HG02678 (cell line): ENCODE results near the gene KLHL21.
"Not testable (repeated sequence)": the region's sequence is repeated elsewhere in the genome, so short reads cannot be mapped to it uniquely, and the experiment has no call there.

Experiments
- ATAC-seq: cut with Tn5 transposase; IDR thresholded peaks from one replicate; pipeline ENCODE4 v1.9.1; 2021; ENCODE audit warnings: mild to moderate bottlenecking, moderate library complexity; ENCODE audit not compliant: unreplicated experiment

The KLHL21 gene

DNA sequence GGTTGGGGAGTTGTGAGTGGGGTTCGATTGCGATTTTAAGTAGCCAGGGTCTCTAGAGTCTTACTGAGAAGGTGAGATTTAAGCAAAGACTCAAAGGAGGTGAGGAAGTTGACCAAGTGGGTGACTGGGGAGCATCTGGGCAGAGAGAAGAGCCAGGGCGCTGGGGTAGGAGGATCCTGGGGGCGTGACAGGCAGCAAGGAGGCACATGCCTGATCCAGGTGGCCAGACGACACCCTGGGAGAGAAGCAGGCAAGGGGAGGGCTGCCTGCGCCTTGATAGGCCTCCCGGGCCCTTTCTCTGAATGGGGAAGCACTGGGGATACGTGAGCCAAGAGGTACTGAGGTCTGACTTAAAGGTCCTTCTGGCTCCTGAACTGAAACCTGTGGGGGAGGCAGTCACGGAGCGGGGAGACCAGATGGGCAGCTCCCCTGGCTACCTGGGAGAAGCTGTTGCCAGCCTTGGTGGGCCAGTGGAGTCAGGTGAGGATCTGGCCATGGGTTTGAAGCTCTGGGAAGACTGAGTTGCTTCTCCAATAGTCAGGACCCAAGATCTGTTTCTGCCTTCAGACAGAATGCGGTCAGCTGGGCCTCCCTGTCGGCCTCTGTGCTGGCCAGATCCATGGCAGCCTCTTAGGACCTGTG lies 17.5 kb downstream of the KLHL21 start:
- ATAC-seq, result no peak

DNA sequence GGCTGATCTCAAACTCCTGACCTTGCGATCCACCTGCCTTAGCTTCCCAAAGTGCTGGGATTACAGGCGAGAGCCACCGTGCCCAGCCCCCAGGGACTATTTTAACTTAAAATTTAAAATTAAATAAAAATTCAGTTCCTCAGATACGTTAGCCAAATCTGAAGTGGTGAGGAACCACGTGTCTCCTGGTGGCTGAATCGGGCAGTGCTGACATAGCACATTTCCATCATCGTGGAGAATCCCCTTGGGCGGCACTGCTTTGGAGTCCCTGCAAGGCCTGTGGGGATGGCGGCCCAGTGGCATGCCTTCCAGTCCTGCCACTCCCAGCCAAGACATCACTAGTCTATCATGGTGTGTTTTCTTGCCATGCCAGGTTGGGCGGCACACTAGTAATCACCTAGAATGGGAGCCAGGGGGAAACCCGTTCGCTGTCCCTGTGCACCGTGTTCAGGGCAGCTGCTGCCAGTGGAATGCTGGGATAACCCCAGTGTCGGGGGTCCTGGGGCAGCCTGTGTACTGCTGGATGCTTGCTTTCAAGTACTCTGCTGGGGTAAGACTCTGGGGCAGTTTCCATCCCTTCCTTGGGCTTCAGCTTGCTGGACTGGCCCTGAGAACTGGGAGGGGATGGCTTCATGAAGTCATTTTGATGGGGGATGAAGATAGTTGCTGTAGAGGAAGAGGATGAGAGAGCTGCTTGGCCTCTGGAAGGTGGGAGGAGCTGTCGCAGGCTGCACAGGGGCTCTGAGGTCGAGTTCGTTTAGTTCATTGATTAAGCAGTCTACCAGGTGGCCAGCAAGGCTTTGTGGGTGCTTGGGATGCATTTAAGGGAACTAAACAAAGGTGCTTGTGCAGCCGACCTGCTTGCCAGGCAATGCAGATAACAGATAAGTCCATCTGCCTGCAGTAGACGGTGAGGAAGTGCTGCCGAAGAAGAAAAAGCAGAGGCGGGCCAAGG lies 18.3 kb downstream of the KLHL21 start:
- ATAC-seq, result no peak

DNA sequence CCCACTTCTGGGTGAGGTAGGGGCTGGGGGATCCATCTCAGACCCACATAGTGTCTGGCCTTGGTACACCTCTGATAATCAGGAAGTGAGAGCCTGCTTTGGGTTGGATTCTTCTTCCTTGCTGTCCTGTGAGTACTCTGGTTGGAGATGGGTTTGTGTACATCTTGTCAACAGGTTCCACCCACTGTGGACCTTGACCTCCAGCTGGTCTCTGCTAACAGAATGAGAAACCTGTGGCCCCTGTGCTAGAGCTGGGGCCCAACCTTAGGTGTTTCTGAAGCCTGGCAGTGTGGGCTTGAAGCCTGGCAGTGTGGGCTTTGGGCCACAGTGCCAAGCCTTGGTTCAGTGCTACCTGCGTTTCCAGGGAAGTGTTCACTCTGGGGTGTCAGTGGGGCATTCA lies 20.3 kb downstream of the KLHL21 start:
- ATAC-seq, result no peak

DNA sequence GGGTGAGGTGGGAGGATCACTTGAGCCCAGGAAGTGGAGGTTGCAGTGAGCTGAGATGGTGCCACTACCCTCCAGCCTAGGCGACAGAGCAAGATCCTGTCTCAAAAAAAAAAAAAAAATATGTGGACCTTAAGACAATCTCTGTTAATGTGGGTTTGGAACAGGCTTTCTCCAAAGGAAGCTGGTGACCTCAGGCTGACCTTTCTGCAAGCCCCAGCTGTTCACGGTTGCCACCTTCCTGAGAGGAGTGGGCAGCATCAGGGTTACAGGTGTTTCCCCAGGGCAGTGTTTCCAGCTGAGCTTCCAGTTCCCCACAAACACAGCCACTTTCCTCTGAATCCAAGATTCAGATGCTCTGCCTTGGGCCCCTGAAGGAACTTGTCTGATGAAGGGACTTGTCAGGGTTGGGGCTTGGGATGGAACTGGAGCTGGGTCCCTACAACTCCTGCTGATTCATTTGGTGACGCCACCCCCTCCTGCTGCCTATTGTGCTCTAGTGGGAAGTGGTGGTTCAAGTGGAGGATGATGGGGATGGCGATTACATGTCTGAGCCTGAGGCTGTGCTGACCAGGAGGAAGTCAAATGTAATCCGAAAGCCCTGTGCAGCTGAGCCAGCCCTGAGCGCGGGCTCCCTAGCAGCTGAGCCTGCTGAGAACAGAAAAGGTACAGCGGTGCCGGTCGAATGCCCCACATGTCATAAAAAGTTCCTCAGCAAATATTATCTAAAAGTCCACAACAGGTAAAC lies 20.9 kb downstream of the KLHL21 start:
- no peak for ATAC-seq

DNA sequence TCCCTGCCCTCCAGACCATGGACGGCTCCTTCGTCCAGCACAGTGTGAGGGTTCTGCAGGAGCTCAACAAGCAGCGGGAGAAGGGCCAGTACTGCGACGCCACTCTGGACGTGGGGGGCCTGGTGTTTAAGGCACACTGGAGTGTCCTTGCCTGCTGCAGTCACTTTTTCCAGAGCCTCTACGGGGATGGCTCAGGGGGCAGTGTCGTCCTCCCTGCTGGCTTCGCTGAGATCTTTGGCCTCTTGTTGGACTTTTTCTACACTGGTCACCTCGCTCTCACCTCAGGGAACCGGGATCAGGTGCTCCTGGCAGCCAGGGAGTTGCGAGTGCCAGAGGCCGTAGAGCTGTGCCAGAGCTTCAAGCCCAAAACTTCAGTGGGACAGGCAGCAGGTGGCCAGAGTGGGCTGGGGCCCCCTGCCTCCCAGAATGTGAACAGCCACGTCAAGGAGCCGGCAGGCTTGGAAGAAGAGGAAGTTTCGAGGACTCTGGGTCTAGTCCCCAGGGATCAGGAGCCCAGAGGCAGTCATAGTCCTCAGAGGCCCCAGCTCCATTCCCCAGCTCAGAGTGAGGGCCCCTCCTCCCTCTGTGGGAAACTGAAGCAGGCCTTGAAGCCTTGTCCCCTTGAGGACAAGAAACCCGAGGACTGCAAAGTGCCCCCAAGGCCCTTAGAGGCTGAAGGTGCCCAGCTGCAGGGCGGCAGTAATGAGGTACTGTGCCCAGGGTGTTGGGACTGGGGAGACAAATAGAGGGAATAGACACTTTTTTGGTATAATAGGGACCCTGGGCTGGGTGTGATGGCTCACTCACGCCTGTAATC lies 21.9 kb downstream of the KLHL21 start:
- no peak for ATAC-seq

DNA sequence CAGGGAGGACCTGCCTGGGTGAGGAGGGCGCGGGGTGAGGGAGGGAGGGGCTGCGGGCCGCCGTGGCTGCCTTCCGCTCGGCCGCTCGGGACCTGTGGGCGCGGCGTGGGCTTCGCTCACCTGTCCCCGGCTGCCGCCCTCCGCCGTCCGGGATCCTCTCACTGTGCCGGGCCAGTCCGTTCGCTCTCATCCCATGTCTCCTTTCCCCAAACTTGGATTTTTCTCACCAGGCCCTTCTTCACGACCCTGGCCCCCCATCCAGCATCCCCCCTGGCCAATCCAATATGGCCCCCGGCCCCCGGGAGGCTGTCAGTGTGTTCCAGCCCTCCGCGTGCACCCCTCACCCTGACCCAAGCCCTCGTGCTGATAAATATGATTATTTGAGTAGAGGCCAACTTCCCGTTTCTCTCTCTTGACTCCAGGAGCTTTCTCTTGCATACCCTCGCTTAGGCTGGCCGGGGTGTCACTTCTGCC lies 22.5 kb downstream of the KLHL21 start:
- no peak for ATAC-seq

DNA sequence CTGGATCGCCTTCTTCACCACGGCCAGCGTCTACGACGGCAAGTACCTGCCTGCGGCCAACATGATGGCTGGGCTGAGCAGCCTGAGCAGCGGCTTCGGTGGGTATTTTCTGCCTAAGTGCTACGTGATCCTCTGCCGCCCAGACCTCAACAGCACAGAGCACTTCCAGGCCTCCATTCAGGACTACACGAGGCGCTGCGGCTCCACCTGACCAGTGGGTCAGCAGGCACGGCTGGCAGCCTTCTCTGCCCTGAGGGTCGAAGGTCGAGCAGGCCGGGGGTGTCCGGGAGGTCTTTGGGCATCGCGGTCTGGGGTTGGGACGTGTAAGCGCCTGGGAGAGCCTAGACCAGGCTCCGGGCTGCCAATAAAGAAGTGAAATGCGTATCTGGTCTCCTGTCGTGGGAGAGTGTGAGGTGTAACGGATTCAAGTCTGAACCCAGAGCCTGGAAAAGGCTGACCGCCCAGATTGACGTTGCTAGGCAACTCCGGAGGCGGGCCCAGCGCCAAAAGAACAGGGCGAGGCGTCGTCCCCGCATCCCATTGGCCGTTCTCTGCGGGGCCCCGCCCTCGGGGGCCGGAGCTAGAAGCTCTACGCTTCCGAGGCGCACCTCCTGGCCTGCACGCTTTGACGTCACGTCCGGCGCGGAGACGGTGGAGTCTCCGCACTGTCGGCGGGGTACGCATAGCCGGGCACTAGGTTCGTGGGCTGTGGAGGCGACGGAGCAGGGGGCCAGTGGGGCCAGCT lies 23.1 kb downstream of the KLHL21 start, which contains the start of gene ZBTB48:
Gene ZBTB48, plus strand, starts transcription at position 621 of the 745 bp plus-strand sequence. CDS start 616 bp downstream, outside the sequence.
- peak; percentile 96 for ATAC-seq

DNA sequence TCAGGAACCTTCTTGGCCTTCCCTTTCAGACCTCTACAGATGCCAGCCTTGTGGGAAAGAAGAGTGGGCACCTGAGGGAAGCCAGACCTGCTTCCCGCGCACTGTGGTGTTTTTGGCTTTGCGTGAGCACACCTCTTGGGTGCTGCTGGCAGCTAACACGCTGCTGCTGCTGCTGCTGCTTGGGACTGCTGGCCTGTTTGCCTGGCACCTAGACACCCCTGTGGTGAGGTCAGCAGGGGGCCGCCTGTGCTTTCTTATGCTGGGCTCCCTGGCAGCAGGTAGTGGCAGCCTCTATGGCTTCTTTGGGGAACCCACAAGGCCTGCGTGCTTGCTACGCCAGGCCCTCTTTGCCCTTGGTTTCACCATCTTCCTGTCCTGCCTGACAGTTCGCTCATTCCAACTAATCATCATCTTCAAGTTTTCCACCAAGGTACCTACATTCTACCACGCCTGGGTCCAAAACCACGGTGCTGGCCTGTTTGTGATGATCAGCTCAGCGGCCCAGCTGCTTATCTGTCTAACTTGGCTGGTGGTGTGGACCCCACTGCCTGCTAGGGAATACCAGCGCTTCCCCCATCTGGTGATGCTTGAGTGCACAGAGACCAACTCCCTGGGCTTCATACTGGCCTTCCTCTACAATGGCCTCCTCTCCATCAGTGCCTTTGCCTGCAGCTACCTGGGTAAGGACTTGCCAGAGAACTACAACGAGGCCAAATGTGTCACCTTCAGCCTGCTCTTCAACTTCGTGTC lies 23.9 kb downstream of the KLHL21 start:
- no peak for ATAC-seq

DNA sequence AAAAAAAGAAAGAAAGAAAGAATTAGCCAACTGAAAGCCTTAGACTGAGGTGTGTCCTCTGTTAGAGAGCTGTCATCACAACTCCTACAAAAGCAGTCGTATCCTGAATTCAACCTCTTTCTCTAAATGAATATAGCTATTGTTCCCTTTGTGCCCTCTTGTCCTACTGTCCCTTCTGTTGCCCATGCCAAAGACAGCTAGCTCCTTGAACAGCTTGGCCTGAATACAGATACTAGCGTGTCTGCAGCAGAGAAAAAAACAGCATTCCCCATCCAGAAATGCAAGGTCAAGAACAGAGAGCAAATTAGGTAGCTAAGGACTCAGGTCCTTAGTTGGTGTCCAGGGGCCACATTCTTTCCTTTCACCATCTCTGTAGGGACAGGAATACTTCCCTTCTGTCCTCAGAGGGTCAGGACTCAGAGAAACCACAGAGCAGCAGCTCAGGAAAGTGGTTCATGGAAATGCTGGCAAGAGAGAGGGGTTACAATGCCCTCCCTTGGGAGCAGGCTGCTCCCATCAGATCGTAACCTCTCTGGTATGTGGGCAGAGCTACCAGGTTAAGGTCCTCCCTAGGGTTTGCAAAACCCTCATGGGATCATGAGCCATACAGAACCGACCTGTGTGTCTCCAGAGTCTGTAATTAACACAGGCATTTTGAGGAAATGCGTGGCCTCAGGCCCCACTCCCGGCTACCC lies 24.7 kb downstream of the KLHL21 start:
- ATAC-seq, result no peak

DNA sequence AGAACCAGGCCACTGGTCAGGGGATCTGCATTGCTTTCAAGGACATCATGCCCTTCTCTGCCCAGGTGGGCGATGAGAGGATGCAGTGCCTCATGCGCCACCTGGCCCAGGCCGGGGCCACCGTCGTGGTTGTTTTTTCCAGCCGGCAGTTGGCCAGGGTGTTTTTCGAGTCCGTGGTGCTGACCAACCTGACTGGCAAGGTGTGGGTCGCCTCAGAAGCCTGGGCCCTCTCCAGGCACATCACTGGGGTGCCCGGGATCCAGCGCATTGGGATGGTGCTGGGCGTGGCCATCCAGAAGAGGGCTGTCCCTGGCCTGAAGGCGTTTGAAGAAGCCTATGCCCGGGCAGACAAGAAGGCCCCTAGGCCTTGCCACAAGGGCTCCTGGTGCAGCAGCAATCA lies 27.9 kb downstream of the KLHL21 start:
- no peak for ATAC-seq

DNA sequence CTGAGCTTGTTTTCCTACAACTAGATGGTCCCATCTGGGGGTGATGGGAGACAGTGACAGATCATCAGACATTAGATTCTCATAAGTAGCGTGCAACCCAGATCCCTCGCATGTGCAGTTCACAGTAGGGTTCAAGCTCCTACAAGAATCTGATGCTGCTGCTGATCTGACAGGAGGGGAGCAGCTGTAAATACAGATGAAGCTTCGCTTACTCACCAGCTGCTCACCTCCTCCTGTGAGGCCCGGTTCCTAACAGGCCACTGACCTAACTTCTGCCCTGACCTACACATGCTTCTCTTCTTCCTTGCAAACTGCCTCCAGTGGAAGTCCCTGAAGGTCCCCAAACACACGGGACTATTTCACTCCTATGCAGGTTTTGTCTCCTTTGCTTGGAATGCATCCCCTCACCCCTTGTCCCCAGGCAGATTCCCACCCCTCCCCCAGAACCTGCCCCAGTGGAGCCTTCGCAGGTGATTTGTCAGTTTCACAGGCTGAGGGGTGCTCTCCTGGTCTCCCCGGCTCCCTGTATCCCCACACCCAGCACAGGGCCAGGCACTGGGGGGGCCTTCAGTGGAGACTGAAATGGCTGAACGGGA lies 28.5 kb downstream of the KLHL21 start:
- ATAC-seq, result no peak

DNA sequence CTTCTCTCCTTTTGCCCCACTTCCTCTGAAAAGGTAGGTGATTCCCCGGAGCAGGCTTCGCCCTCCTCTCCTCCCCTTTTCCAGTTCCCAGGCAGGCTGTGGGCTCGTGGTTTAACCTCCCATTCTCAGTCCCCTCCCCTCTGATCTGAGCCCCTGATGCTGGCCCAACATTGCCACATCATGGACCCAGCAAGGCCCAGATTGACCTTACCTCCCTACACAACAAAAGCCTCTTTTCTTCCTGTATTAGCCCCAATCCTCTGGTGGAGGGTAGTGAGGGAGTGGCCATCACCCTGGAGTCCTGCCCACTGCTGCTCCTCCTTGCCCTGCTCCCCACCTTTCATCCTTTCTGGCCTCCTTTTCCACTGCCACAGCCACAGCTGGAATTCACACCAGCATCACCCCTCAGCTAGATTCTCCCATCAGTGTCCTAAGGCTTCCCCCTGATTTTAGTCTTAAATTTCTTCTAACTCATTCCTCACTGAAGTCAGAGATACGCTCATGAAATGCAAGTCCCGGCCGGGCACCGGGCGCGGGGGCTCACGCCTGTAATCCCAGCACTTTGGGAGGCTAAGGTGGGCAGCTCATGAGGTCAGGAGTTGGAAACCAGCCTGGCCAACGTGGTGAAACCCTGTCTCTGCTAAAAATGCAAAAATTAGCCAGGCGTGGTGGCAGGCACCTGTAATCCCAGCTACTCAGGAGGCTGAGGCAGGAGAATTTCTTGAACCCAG lies 29.9 kb downstream of the KLHL21 start:
- ATAC-seq, result no peak

DNA sequence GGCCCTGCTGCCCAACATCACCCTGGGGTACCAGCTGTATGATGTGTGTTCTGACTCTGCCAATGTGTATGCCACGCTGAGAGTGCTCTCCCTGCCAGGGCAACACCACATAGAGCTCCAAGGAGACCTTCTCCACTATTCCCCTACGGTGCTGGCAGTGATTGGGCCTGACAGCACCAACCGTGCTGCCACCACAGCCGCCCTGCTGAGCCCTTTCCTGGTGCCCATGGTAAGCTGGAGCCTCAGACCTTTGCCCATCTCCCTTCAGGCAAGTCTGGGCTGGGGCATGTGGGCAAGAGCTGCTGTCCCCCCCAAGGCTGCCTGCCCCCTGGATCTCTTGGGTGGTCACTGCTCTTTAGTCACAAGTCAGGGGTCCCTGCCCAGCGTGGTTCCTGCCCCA lies 31.7 kb downstream of the KLHL21 start:
- ATAC-seq, result no peak

DNA sequence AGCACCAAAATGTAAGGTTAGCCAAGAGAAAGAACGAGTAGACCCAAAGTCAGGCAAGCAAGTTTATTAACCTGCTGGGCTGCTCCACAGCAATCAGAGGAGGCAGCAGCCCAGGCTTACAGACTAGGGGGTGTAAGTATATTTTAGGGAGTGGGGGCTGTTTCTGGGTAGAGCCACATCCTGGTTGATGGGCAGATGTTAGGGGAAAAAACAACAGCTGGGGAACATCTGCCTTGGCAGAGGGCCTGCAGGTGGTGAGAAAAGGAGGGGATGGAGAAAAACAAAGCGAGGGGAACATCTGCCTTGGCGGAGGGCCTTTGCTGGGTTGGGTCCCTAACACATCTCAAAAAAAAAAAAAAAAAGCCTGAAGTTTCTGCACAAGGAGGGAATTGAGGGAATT lies 32.6 kb downstream of the KLHL21 start:
- ATAC-seq, result no peak

DNA sequence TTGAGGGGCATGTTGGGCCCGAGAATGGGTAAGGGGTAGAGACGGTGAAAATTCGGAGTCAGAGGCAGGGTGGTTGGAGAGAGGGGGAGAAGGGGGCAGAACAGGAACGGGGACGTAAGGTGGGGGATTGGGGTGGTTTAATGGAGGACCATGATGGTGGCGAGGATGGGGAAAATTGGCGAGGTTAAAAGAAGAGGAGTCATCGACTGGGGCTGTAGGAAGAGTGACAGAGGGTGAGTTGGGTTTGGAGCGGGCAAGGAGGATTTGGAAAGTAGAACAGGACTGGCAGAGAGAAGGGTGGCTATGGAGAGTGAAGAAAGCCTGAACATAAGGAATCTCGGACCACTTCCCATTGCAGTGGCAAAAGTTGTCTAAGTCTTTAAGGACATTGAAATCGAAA lies 33.6 kb downstream of the KLHL21 start:
- no peak for ATAC-seq

DNA sequence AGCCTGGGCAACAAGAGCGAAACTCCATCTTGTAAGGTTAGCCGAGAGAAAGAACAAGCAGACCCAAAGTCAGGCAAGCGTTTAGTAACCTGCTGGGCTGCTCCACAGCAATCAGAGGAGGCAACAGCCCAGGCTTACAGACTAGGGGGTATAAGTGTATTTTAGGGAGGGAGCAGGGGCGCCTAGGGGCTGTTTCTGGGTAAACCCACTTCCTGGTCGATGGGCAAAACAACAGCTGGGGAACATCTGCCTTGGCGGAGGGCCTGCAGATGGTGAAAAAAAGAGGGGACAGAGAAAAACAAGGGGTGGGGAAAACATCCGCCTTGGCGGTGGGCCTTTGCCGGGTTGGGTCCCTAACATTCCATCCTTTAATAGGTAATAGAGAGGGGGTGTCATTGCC lies 42.4 kb downstream of the KLHL21 start:
- no peak for ATAC-seq

DNA sequence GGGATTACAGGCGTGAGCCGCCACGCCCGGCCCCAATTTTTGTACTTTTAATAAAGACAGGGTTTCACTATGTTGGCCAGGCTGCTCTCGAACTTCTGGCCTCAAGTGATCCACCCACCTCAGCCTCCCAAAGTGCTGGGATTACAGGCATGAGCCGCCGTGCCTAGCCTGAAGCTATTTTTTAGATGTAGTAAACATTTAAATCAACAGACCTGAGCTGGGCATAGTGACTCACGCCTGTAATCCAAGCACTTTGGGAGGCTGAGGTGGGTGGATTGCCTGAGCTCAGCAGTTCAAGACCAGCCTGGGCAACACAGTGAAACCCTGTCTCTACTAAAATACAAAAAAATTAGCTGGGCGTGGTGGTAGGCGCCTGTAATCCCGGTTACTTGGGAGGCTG lies 43.5 kb downstream of the KLHL21 start:
- not testable (repeated sequence) for ATAC-seq
